SKM-1 (cell line): Measurements from ENCODE around the gene ABHD1.
"Not testable (repeated sequence)": the region's sequence is repeated elsewhere in the genome, so short reads cannot be mapped to it uniquely, and the experiment has no call there.

ENCODE experiments used
- DNase-seq: peaks from one replicate; lab custom pipeline; 2025; ENCODE audit not compliant: unreplicated experiment; lab: John Stamatoyannopoulos, UW

The ABHD1 gene

DNA sequence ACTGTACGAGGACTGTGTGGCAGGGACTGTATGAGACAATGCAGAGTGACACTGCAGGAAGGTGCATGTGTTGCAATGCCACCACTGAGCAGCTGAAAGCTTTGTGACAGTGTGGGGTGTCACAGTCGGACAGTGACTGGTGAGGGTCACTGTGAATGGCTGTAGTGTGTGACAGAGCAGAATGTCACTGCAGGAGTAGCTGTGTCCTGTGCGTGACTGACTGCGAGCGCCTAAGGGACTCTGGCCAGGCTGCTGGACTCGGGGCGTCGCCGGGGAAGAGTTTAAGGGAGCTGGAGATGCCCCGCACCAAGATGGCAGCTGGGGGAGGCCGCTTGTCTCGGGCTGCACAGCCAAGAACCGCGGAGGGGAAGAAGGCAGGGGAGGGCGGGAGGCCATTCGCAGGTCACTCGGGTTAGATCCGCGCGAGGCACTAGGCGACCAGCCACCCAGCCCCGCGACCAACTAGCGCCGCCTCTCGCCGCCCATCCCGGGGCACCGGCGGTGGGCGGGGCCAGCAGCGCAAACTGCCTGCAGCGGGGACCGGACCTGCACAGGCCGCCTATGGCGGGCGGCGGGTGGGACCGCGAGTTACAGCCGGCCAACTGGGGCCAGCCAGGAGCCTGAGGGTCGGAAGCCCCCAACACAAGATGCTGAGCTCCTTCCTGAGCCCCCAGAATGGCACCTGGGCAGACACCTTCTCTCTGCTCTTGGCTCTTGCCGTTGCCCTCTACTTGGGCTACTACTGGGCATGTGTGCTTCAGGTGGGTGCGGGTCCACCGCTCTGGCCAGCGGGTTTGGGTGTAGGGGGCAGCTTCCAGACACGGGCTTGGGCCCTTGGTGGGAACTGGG lies at the start of gene ABHD1:
Gene ABHD1, plus strand, starts transcription at position 514 of the 849 bp plus-strand sequence. Its CDS starts 134 bp downstream, at position 648.
- DNase-seq, result peak; percentile 48

GRCh38 chr2:27074738-27075565 lies 48.7 kb upstream of the ABHD1 start:
- peak; percentile 48 for DNase-seq

- DNase-seq, result not testable (repeated sequence)
Observed at GRCh38 chr2:27075566-27075871, 48.1 kb upstream of the ABHD1 start.

DNA sequence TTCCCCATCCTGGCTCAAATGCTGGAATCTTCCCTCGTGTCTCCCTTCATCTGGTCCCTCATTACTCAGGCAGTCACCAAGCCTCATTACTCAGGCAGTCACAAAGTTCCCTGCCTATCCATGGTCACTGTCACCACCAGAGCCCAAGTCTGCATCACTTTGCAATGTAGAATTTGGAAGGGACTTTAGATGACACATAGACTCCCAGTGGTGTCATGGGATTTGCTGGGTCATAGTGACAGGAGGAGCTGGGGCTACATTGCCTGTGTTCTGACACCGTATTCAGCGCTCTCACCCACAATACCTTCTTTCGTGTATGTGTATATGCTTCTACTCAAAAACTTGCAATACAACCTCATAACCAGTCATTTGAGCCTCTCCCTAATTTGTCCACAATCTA lies 47.3 kb upstream of the ABHD1 start:
- no peak for DNase-seq

DNA sequence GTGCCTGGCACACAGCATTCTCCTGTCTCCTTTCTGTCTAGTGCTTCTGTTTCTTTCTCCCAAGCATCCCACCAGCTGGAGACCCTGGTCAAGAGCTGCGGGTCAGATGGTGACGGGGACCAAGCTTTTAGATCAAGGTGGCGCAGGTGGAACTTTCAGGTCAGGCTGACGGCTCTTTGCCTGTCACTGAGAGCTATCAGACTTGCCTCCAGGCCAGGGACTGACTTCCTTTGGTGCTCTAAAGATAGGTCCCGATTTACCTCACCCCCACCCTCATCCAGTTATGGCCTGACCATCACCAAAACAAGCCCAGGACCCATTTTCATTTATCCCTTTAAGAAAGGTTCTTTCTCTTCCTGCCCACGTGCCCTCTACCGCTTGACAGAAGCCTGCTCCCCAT lies 46.4 kb upstream of the ABHD1 start:
- no peak for DNase-seq

DNA sequence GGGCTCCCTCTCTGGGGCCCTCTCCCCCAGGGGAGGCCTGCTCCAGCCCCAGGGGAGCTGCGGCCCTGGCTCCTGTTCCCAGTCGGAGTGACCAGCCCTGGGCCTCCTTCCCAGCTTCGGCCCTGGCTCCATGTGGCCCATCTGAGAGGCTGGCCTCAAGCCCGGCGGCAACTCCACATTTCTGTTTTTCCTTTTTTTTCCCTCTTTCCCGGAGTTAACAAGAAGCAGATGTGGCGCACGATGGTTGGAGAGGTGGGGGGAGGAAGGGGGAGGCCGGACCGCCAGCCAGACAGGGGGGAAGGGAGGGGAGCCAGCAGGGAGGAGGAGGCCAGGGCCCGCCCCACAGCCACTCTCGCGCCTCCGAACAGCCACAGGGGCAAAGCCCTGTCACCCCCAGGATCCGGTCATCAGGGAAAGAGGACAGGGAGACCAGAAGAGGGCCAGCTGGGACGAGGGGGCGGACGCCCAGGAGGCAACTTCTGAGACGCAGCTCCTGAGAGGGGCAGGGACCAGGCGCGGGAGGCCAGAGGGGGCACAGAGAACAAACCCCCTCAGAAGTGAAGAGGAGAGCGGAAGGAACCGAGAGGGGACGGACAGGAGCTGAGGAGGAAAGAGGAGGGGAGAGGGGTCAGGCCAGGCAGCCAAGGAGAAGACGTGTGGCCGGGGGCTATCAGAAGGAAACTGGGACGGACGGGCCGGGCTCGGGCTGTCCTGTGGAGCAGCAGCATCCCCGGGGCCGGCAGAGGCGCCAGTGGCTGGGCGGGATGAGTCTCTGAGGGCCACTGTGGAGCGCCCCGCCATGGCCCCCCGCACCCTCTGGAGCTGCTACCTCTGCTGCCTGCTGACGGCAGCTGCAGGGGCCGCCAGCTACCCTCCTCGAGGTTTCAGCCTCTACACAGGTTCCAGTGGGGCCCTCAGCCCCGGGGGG lies 45.1 kb upstream of the ABHD1 start, which contains the start of gene EMILIN1:
Gene EMILIN1, plus strand, starts transcription at position 349 of the 928 bp plus-strand sequence. Its CDS starts 451 bp downstream, at position 800.
- DNase-seq, result no peak

- no peak for DNase-seq
Observed at GRCh38 chr2:27079233-27080139, 44.1 kb upstream of the ABHD1 start.

DNA sequence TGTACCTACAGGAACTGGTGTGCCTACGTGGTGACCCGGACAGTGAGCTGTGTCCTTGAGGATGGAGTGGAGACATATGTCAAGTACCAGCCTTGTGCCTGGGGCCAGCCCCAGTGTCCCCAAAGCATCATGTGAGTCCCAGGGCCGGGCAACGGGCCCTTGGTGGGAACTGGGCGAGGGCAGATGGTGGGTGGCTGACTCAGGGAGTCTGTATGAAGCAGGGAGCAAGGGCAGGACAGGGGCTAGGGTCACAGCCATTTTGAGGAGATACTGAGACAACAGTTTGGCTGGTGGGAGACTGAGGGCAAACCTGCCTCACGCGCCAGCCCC lies 43.5 kb upstream of the ABHD1 start:
- no peak for DNase-seq

GRCh38 chr2:27080603-27080936 lies 43.0 kb upstream of the ABHD1 start:
- DNase-seq, result no peak

GRCh38 chr2:27081984-27082772 lies 41.4 kb upstream of the ABHD1 start:
- no peak for DNase-seq

- DNase-seq, result no peak
Observed at GRCh38 chr2:27082773-27083409, 40.7 kb upstream of the ABHD1 start.

DNA sequence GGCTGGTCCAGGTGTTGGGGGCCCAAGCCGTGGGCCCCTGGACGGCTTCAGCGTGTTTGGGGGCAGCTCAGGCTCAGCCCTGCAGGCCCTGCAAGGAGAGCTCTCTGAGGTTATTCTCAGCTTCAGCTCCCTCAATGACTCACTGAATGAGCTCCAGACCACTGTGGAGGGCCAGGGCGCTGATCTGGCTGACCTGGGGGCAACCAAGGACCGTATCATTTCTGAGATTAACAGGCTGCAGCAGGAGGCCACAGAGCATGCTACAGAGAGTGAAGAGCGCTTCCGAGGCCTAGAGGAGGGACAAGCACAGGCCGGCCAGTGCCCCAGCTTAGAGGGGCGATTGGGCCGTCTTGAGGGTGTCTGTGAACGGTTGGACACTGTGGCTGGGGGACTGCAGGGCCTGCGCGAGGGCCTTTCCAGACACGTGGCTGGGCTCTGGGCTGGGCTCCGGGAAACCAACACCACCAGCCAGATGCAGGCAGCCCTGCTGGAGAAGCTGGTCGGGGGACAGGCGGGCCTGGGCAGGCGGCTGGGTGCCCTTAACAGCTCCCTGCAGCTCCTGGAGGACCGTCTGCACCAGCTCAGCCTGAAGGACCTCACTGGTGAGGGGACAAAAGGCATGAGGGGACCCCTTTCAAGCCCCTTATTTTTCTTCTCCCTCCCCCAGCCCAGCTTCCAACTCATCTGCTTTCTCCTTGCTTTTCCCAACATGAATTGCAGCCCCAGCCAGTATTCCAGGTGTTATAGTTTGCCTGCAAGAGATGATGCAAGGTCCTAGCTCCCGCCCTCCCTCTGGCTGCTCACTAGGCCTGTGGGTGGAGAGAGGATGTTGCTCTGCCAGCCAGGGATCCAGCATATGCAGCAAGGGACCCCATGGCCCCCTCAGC lies 40.0 kb upstream of the ABHD1 start:
- DNase-seq, result no peak

DNA sequence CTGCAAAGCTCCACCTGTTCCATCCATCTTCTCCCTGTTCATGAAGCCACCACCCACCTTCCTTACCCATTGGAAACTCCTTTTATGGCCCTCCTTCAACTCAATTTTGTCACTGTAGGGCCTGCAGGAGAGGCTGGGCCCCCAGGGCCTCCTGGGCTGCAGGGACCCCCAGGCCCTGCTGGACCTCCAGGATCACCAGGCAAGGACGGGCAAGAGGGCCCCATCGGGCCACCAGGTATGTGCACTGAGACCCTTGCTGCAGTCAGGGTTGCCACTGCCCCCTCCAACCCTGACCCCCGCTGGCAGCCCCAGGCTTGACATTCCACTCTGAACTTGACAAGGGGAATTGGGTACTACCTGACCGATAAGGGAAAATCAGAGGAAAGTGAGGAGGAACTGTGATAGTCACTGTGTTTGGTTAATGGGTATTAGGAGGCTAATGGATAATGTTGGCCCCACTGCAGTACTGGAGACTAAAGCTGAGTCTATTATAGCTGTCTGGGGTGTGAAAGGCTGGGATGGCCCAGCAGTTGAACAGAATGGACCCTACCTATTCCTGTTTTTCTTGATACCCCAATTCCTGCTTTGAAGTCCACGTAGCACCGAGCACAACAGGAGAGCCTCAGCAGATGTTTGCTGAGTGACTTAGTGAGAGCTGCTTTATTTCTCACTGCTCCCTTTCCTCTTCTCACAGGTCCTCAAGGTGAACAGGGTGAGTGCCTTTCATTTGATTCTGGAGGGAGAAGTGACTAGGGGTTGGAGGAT lies 39.1 kb upstream of the ABHD1 start:
- no peak for DNase-seq

- DNase-seq, result no peak
Observed at GRCh38 chr2:27085062-27085672, 38.4 kb upstream of the ABHD1 start.

DNA sequence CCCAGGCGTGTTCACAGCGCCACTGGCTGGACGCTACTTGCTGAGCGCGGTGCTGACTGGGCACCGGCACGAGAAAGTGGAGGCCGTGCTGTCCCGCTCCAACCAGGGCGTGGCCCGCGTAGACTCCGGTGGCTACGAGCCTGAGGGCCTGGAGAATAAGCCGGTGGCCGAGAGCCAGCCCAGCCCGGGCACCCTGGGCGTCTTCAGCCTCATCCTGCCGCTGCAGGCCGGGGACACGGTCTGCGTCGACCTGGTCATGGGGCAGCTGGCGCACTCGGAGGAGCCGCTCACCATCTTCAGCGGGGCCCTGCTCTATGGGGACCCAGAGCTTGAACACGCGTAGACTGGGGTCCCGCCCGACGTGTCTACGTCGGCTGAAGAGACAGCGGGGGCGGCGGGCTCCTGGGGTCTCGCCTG lies 37.9 kb upstream of the ABHD1 start:
- no peak for DNase-seq

- DNase-seq, result peak; percentile 81
Observed at GRCh38 chr2:27086090-27086723, 37.4 kb upstream of the ABHD1 start.
